WTC11 (cell line): ENCODE data around the gene CNGA3. TPM values are rescaled to one million over a fixed set of nuclear protein-coding genes. Genes with fewer than 3 reads are reported as not detected.

ENCODE experiments used
- ATAC-seq: fragments of 200-7000 bp; cut with Tn5 transposase; 2 replicates; pipeline ENCODE4 v1.10.0; 2021; ENCODE audit warnings: mild to moderate bottlenecking, moderate library complexity
- CTCF ChIA-PET: fragments of 300-600 bp; sonication (Branson Sonifier 250); formaldehyde crosslinking; loops from one replicate; lab custom pipeline; 2021; ENCODE audit warnings: antibody characterized with exemption; lab: Charles Lee
- POLR2A ChIA-PET: fragments of 350-600 bp; sonication (Branson Sonifier 250); formaldehyde crosslinking; loops from one replicate; lab custom pipeline; 2021; ENCODE audit warnings: antibody characterized with exemption; lab: Charles Lee
- DNase-seq: peaks from one replicate; pipeline ENCODE4 v3.0.0; 2021; ENCODE audit warnings: low spot score
- H3K27ac Mint-ChIP-seq: 2 replicates; pipeline ENCODE4 v1.8.0; 2021; ENCODE audit warnings: mixed read lengths
- H3K27me3 Mint-ChIP-seq: 2 replicates; pipeline ENCODE4 v1.8.0; 2021; ENCODE audit warnings: low read depth, mild to moderate bottlenecking, moderate library complexity, mixed read lengths
- H3K36me3 Mint-ChIP-seq: 2 replicates; pipeline ENCODE4 v1.8.0; 2021; ENCODE audit warnings: mixed read lengths
- H3K4me1 Mint-ChIP-seq: 2 replicates; pipeline ENCODE4 v1.8.0; 2022; ENCODE audit warnings: mixed read lengths
- H3K4me3 Mint-ChIP-seq: 2 replicates; pipeline ENCODE4 v1.8.0; 2021; ENCODE audit warnings: mild to moderate bottlenecking, moderate library complexity, mixed read lengths
- H3K9me3 Mint-ChIP-seq: 2 replicates; pipeline ENCODE4 v1.8.0; 2021; ENCODE audit warnings: mixed read lengths
- ELF4 ChIP-seq: sonication (generic); formaldehyde crosslinking; IDR thresholded peaks from 2 replicates; pipeline ENCODE4 v1.8.1; 2022; ENCODE audit warnings: low read depth, mild to moderate bottlenecking, moderate library complexity, missing genetic modification reagents
- EMX1 ChIP-seq: fragments of 250-450 bp; sonication (Bioruptor Pico); IDR thresholded peaks from 2 replicates; pipeline ENCODE4 v1.8.0; 2021; ENCODE audit warnings: mild to moderate bottlenecking
- GABPB1 ChIP-seq: sonication (generic); formaldehyde crosslinking; IDR thresholded peaks from 2 replicates; pipeline ENCODE4 v1.8.1; 2023; ENCODE audit warnings: mild to moderate bottlenecking, missing genetic modification reagents
- GRHL2 ChIP-seq: fragments of 250-450 bp; sonication (Bioruptor Pico); IDR thresholded peaks from 2 replicates; pipeline ENCODE4 v1.8.0; 2022; ENCODE audit warnings: mild to moderate bottlenecking, moderate library complexity; ENCODE audit not compliant: insufficient replicate concordance, severe bottlenecking
- HMGXB4 ChIP-seq: sonication (generic); formaldehyde crosslinking; IDR thresholded peaks from 2 replicates; pipeline ENCODE4 v1.8.1; 2023; ENCODE audit warnings: mild to moderate bottlenecking, moderate library complexity, missing genetic modification reagents
- IRF1 ChIP-seq: sonication (generic); formaldehyde crosslinking; IDR thresholded peaks from 2 replicates; pipeline ENCODE4 v1.8.0; 2023; ENCODE audit warnings: missing genetic modification reagents
- NFATC4 ChIP-seq: fragments of 250-450 bp; sonication (Bioruptor Pico); IDR thresholded peaks from 2 replicates; pipeline ENCODE4 v1.9.0; 2021; ENCODE audit warnings: mild to moderate bottlenecking
- NR1H2 ChIP-seq: sonication (generic); formaldehyde crosslinking; IDR thresholded peaks from 2 replicates; pipeline ENCODE4 v1.9.0; 2021; ENCODE audit warnings: mild to moderate bottlenecking, moderate library complexity, missing genetic modification reagents
- NR2C2 ChIP-seq: sonication (generic); formaldehyde crosslinking; IDR thresholded peaks from 2 replicates; pipeline ENCODE4 v1.8.0; 2022; ENCODE audit warnings: mild to moderate bottlenecking, missing genetic modification reagents
- PREB ChIP-seq: sonication (generic); formaldehyde crosslinking; IDR thresholded peaks from 2 replicates; pipeline ENCODE4 v1.8.1; 2022; ENCODE audit warnings: mild to moderate bottlenecking, missing genetic modification reagents, moderate library complexity, borderline replicate concordance
- SMAD4 ChIP-seq: sonication (generic); formaldehyde crosslinking; IDR thresholded peaks from 2 replicates; pipeline ENCODE4 v1.8.0; 2022; ENCODE audit warnings: mild to moderate bottlenecking, missing genetic modification reagents
- ZBTB21 ChIP-seq: sonication (generic); formaldehyde crosslinking; IDR thresholded peaks from 2 replicates; pipeline ENCODE4 v1.8.1; 2023; ENCODE audit warnings: mild to moderate bottlenecking, missing genetic modification reagents, borderline replicate concordance
- ZNF121 ChIP-seq: sonication (generic); formaldehyde crosslinking; IDR thresholded peaks from 2 replicates; pipeline ENCODE4 v1.8.0; 2023; ENCODE audit warnings: missing genetic modification reagents
- ZNF138 ChIP-seq: sonication (generic); formaldehyde crosslinking; conservative IDR thresholded peaks from 2 replicates; pipeline ENCODE4 v1.8.1; 2022; ENCODE audit warnings: mild to moderate bottlenecking, moderate library complexity, missing genetic modification reagents
- ZNF317 ChIP-seq: sonication (generic); formaldehyde crosslinking; IDR thresholded peaks from 2 replicates; pipeline ENCODE4 v1.8.1; 2023; ENCODE audit warnings: low read depth, mild to moderate bottlenecking, moderate library complexity, missing genetic modification reagents, borderline replicate concordance
- total RNA-seq: library from RNA; stranded (reverse); gene quantifications from 3 replicates; pipeline ENCODE4 v1.2.3, GENCODE V29; 2021
- TF ChIP-seq, protein P1 (sequence below): fragments of 250-450 bp; sonication (Bioruptor Pico); IDR thresholded peaks from 2 replicates; pipeline ENCODE4 v1.9.0; 2021; ENCODE audit warnings: moderate library complexity, mild to moderate bottlenecking, inconsistent platforms, borderline replicate concordance
- TF ChIP-seq, protein P2 (sequence below): sonication (generic); formaldehyde crosslinking; IDR thresholded peaks from 2 replicates; pipeline ENCODE4 v1.8.1; 2023; ENCODE audit warnings: mild to moderate bottlenecking, missing genetic modification reagents, moderate library complexity
- TF ChIP-seq, protein P3 (sequence below): fragments of 250-450 bp; sonication (Bioruptor Pico); IDR thresholded peaks from 2 replicates; pipeline ENCODE4 v2.1.2; 2022; ENCODE audit warnings: mild to moderate bottlenecking, moderate library complexity
- TF ChIP-seq, protein P4 (sequence below): fragments of 250-450 bp; sonication (Bioruptor Pico); conservative IDR thresholded peaks from 2 replicates; pipeline ENCODE4 v1.9.0; 2021; ENCODE audit warnings: mild to moderate bottlenecking
- TF ChIP-seq, protein P5 (sequence below): sonication (generic); formaldehyde crosslinking; IDR thresholded peaks from 2 replicates; pipeline ENCODE4 v1.8.1; 2022; ENCODE audit warnings: mild to moderate bottlenecking, moderate library complexity, missing genetic modification reagents

Gene CNGA3
- total RNA-seq, 1 experiment from 2014 or later: not detected

DNA sequence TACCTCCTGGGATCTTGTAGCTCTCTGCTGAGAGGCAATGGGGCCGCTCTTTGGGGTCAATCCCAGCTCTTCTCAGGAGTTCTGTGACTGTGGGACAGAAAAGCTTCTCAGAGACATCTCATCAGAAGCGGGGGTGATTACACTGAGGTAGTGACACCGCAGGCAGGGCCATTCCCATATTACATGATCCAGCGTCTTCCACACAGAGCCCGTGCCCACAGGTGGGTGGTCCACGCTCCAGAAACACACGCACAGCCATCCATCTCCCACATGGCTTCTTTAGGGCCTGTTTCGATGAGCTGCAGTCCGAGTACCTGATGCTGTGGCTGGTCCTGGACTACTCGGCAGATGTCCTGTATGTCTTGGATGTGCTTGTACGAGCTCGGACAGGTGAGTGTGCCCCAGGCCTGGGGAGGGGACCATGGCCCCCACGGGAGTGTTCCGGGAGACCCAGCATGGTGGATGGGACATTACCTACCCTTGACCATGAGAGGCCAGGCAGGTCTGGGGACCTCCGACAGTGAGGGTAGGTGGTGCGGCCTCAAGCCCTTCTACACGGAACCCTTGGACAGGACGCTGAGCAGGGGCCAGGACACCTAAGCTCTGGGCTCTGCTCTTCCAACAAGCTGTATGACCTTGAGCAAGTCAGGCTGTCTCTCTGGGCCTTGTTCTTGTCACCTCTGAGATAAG lies 45.5 kb downstream of the CNGA3 start (continued):
- TF ChIP-seq HMGXB4 (CRISPR knock-in tag): no peak
- TF ChIP-seq, protein P1, sequence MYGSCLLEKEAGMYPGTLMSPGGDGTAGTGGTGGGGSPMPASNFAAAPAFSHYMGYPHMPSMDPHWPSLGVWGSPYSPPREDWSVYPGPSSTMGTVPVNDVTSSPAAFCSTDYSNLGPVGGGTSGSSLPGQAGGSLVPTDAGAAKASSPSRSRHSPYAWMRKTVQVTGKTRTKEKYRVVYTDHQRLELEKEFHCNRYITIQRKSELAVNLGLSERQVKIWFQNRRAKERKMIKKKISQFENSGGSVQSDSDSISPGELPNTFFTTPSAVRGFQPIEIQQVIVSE (CRISPR knock-in tag): no peak
- TF ChIP-seq, all 79 proteins: peak for 0

GRCh38 chr2:98393354-98393753 lies 47.1 kb downstream of the CNGA3 start:
- ChIA-PET POLR2A (no interaction called here), CTCF (no interaction called here)
- peaks cover 9% of the 10 kb centered on the region for H3K4me1 Mint-ChIP-seq
- H3K9me3 Mint-ChIP-seq: peaks cover 11% of the 10 kb centered on the region
- H3K27me3 Mint-ChIP-seq: peaks cover 16% of the 10 kb centered on the region
- H3K4me3 Mint-ChIP-seq: no peak overlapping the region
- H3K36me3 Mint-ChIP-seq: no peaks in the 10 kb centered on the region
- ATAC-seq (no peak), DNase-seq (no peak)
- TF ChIP-seq ZNF138: no peak
- TF ChIP-seq, protein P2, sequence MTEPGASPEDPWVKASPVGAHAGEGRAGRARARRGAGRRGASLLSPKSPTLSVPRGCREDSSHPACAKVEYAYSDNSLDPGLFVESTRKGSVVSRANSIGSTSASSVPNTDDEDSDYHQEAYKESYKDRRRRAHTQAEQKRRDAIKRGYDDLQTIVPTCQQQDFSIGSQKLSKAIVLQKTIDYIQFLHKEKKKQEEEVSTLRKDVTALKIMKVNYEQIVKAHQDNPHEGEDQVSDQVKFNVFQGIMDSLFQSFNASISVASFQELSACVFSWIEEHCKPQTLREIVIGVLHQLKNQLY: no peak
- no peak for TF ChIP-seq GRHL2 (CRISPR knock-in tag)
- no peak for TF ChIP-seq ZBTB21 (CRISPR knock-in tag)
- no peak for TF ChIP-seq ZNF121
- TF ChIP-seq GABPB1 (CRISPR knock-in tag): no peak
- TF ChIP-seq, protein P3, sequence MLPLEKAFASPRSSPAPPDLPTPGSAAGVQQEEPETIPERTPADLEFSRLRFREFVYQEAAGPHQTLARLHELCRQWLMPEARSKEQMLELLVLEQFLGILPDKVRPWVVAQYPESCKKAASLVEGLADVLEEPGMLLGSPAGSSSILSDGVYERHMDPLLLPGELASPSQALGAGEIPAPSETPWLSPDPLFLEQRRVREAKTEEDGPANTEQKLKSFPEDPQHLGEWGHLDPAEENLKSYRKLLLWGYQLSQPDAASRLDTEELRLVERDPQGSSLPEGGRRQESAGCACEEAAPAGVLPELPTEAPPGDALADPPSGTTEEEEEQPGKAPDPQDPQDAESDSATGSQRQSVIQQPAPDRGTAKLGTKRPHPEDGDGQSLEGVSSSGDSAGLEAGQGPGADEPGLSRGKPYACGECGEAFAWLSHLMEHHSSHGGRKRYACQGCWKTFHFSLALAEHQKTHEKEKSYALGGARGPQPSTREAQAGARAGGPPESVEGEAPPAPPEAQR (CRISPR knock-in tag): no peak
- no peak for TF ChIP-seq IRF1 (CRISPR knock-in tag)
- no peak for TF ChIP-seq ZNF317 (CRISPR knock-in tag)
- no peak for TF ChIP-seq NFATC4
- TF ChIP-seq HMGXB4 (CRISPR knock-in tag): no peak
- no peak for TF ChIP-seq NR2C2
- TF ChIP-seq SMAD4: no peak
- H3K27ac Mint-ChIP-seq: no peak overlapping the region

DNA sequence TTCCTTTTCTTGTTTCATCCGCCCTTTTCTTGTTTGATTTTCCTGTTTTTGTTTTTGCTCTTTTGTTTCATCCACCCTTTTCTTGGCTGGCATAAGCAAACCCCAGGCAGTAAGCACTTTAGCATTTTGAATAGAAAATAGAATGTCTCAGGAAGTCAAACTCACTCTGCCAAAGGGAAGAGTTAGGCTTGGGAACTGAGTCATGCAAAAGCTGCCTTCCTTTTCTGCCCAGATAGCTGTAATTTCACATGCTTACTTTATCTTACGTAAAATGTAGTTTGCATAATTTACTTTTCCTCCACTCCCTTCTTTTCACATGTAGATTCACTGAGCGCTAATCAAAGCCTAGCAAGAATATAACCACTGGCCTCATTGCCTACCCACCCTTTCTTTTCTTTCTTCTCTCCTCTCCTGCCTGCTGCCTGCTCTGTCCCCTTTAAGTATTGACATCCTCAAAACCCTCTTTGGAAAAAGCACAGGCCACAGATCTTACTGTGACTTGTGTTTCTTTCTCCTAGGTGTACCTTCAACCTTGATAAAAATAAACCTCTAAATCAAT lies 48.4 kb downstream of the CNGA3 start:
- Mint-ChIP-seq H3K27me3 (peaks cover 16% of the 10 kb centered on the region), H3K9me3 (peaks cover 11% of the 10 kb centered on the region), H3K36me3 (no peaks in the 10 kb centered on the region), H3K4me1 (peaks cover 9% of the 10 kb centered on the region), H3K27ac (peak overlapping the region; percentile 25), H3K4me3 (peak overlapping the region; percentile 3; the same call in 1 of the 2 replicates)
- DNase-seq: no peak
- ATAC-seq: peak; percentile 63
- POLR2A ChIA-PET: no interaction called here
- CTCF ChIA-PET: interaction anchor here (1.2 kb wide), 1 partner anchor 10 kb away, joined by 3 read pairs; no protein-coding TSS in a partner anchor
- TF ChIP-seq, protein P4, sequence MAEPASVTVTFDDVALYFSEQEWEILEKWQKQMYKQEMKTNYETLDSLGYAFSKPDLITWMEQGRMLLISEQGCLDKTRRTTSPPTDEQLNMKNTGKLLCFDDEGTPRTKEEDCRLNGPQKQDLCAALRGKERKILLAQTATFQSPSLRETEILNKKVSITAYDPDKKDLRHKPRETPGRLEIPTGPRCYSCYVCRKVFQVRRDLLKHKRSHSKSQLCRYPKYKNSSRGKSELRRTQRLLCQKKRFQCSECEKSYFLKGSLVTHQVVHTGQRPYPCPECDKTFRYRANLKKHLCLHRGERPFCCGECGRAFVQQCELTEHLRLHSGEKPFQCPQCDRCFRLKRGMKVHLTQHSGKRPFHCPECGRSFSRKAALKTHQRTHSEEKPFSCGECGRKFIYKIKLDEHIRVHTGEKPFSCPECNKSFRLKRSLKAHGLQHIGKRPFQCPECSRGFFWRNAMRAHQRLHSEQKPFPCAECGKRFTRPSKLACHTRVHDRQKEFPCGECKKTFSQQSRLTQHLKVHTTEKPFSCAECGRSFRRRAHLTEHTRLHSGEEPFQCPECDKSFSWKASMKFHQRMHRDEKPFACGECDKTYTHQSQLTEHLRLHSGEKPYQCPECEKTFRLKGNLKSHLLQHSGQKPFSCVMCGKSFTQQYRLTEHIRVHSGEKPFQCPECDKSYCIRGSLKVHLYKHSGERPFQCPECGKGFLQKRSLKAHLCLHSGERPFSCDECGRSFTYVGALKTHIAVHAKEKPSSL (CRISPR knock-in tag): no peak
- TF ChIP-seq ZBTB21 (CRISPR knock-in tag) (no peak), PREB (CRISPR knock-in tag) (no peak), ZNF121 (no peak), EMX1 (CRISPR knock-in tag) (no peak), NR1H2 (CRISPR knock-in tag) (no peak), ELF4 (CRISPR knock-in tag) (no peak)
- TF ChIP-seq, protein P5, sequence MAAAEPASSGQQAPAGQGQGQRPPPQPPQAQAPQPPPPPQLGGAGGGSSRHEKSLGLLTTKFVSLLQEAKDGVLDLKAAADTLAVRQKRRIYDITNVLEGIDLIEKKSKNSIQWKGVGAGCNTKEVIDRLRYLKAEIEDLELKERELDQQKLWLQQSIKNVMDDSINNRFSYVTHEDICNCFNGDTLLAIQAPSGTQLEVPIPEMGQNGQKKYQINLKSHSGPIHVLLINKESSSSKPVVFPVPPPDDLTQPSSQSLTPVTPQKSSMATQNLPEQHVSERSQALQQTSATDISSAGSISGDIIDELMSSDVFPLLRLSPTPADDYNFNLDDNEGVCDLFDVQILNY (CRISPR knock-in tag): no peak
